Gastrocnemius medialis (tissue), 4 donors: ENCODE results near the gene PEA15. TPM values are rescaled to one million over a fixed set of nuclear protein-coding genes. Genes with fewer than 3 reads are reported as not detected.

Experiments used
- ATAC-seq, 2 donors: fragments of 150-250 bp; one replicate each; pipeline ENCODE4 v1.9.1; 2016
- DNase-seq, 2 donors: peaks; one replicate each; pipeline ENCODE4 v3.0.0-alpha.2; 2019
- H3K27ac ChIP-seq, 4 donors: fragments of 200-600 bp; sonication (generic); 1 replicate in 1 of 4; 2 replicates in 3 of 4; pipeline ENCODE4 v1.5.1; 2016 to 2018; ENCODE audit warnings: mild to moderate bottlenecking in 2 of 4, moderate library complexity in 1 of 4
- H3K27me3 ChIP-seq, 3 donors: fragments of 200-600 bp; sonication (generic) in 2 of 3; 1 replicate in 1 of 3; 2 replicates in 2 of 3; pipeline versions ENCODE4 v1.5.1 to v1.6.0; 2016 to 2019; ENCODE audit warnings: mild to moderate bottlenecking in 1 of 3, moderate library complexity in 1 of 3
- H3K36me3 ChIP-seq, 2 donors: fragments of 200-600 bp; sonication (generic) in 1 of 2; one replicate each; pipeline ENCODE4 v1.5.1; 2017 to 2018
- H3K4me1 ChIP-seq, 2 donors: fragments of 200-600 bp; sonication (generic) in 1 of 2; one replicate each; pipeline ENCODE4 v1.5.1; 2016 to 2017; ENCODE audit warnings: mild to moderate bottlenecking in 2 of 2
- H3K4me3 ChIP-seq, 4 donors: fragments of 200-600 bp; sonication (generic) in 3 of 4; 1 replicate in 1 of 4; 2 replicates in 3 of 4; pipeline ENCODE4 v1.5.1; 2016 to 2019; ENCODE audit warnings: mild to moderate bottlenecking in 2 of 4
- H3K9me3 ChIP-seq, 3 donors: fragments of 200-600 bp; sonication (generic) in 2 of 3; 1 replicate in 1 of 3; 2 replicates in 2 of 3; pipeline ENCODE4 v1.5.1; 2016 to 2019
- POLR2A ChIP-seq, 2 donors: fragments of 450-650 bp; IDR thresholded peaks; one replicate each; pipeline ENCODE4 v1.6.1; 2017; ENCODE audit warnings: antibody characterized with exemption in 2 of 2, mild to moderate bottlenecking in 2 of 2, moderate library complexity in 2 of 2
- in situ Hi-C, 4 donors: fragments of 200-750 bp; cut with MboI; loops; one replicate each; pipeline versions ENCODE4 v1.15.0 to v1.8.0; 2017; ENCODE audit warnings: low sequenced_read_pairs in 4 of 4
- intact Hi-C: fragments of 100-400 bp; cut with DNase I; formaldehyde crosslinking; loops from one replicate; pipeline ENCODE4 v1.15.1; 2023; ENCODE audit warnings: low total_unique reads
- total RNA-seq, 4 donors: library from RNA; depleted of rRNA; stranded (reverse); fragments of >200 nt; gene quantifications; one replicate each; pipeline versions ENCODE4 v1.1.0 to v1.2.3, GENCODE V29; 2016
- TF ChIP-seq, protein P1 (sequence below), 5 experiments: fragments of 450-650 bp in 3 of 5; fragments of 200-600 bp in 2 of 5; sonication (generic) in 2 of 5; IDR thresholded peaks in 4 of 5; conservative IDR thresholded peaks in 1 of 5; 1 replicate in 4 of 5; 2 replicates in 1 of 5; pipeline ENCODE4 v1.5.1; 2016 to 2019; ENCODE audit warnings: antibody characterized with exemption in 5 of 5, mild to moderate bottlenecking in 3 of 5, moderate library complexity in 3 of 5

Gene PEA15
- total RNA-seq, 4 donors from 2014 or later = 10.5 to 34.7 (median 27.2) TPM

GRCh38 chr1:160167580-160167979 lies 37.6 kb upstream of the PEA15 start:
- Histone ChIP-seq H3K36me3 (no peaks in the 10 kb centered on the region), H3K27ac (peak overlapping the region in 1 of 4 donors; percentile 71), H3K4me1 (peaks cover 8 to 20% of the 10 kb centered on the region in 2 donors), H3K27me3 (no peaks in the 10 kb centered on the region), H3K4me3 (no peak overlapping the region), H3K9me3 (no peaks in the 10 kb centered on the region)
- intact Hi-C loops (no loop called here), in situ Hi-C loops (no loop called here)
- DNase-seq (no peak), ATAC-seq (peak in 1 of 2 donors; percentile 8)
- no peak for TF ChIP-seq POLR2A (IDR thresholded peaks at IDR 0.05)
- TF ChIP-seq, protein P1, sequence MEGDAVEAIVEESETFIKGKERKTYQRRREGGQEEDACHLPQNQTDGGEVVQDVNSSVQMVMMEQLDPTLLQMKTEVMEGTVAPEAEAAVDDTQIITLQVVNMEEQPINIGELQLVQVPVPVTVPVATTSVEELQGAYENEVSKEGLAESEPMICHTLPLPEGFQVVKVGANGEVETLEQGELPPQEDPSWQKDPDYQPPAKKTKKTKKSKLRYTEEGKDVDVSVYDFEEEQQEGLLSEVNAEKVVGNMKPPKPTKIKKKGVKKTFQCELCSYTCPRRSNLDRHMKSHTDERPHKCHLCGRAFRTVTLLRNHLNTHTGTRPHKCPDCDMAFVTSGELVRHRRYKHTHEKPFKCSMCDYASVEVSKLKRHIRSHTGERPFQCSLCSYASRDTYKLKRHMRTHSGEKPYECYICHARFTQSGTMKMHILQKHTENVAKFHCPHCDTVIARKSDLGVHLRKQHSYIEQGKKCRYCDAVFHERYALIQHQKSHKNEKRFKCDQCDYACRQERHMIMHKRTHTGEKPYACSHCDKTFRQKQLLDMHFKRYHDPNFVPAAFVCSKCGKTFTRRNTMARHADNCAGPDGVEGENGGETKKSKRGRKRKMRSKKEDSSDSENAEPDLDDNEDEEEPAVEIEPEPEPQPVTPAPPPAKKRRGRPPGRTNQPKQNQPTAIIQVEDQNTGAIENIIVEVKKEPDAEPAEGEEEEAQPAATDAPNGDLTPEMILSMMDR (IDR thresholded peaks at IDR 0.05 in 4 of 5, conservative IDR thresholded peaks at IDR 0.05 in 1 of 5) = no peak

DNA sequence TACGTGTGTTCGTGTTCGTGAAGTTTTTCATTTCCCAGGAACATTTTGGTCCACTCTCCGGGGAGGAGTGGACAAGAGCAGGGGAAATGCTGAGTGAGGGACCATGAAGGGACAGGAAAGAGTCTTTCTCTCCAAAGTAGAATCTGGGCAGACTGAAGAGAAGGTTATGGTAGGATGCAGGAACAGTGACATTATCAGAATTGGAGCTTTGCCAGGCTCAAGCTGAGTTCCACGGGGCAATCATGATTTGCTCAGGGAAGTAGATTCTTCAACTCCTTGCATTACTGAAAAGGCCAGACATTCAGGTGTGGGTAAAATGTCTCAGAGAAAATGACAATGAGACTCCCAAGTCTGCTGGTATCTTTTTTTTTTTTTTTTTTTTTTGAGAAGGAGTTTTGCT lies 37.2 kb upstream of the PEA15 start:
- Histone ChIP-seq H3K27ac (peak overlapping the region in 1 of 4 donors; percentile 71), H3K9me3 (no peaks in the 10 kb centered on the region), H3K36me3 (no peaks in the 10 kb centered on the region), H3K4me1 (peaks cover 8 to 20% of the 10 kb centered on the region in 2 donors), H3K4me3 (no peak overlapping the region), H3K27me3 (no peaks in the 10 kb centered on the region)
- intact Hi-C loops = loop anchor here (2.0 kb wide), 1 partner anchor 21 kb away; no protein-coding TSS in a partner anchor
- no peak for TF ChIP-seq POLR2A (IDR thresholded peaks at IDR 0.05)
- TF ChIP-seq, protein P1 (IDR thresholded peaks at IDR 0.05 in 4 of 5, conservative IDR thresholded peaks at IDR 0.05 in 1 of 5) = no peak
- in situ Hi-C loops = no loop called here
- no peak for ATAC-seq
- no peak for DNase-seq

DNA sequence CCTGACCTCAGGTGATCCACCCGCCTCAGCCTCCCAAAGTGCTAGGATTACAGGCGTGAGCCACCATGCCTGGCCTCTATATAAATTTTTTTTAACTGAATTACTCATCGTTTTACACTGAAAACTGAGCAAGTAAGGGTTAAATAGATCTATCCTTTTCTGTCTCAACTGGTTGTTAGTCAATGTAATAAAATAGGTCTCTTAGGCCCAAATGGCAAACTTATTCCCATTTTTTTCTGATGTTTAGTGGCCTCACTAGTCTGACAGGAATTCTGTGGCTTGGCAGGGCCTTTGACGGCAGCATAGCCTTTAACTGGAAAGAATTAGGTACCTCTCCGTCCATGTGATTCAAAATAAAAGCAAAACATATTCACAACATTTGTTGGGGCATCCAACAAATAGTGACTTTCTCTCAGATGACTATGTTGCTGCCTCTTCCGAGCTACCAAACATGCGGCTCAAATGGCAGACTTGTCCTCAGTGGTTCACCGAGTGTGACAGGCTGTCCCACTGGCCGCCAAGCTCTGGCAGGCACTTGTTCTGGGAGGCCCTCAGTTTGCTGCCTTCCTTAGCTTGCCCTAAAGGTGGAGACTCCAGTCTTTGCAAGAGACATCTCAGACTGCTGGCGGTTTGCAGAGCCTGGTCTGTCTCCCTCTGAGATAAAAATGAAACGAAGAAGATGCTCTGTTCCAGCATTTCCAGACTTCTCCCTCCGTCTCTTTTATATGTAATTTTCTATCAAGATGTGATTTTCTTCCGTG lies 36.4 kb upstream of the PEA15 start:
- Histone ChIP-seq H3K9me3 (no peaks in the 10 kb centered on the region), H3K4me1 (peaks cover 8 to 20% of the 10 kb centered on the region in 2 donors), H3K36me3 (no peaks in the 10 kb centered on the region), H3K27me3 (no peaks in the 10 kb centered on the region), H3K4me3 (no peak overlapping the region), H3K27ac (peak overlapping the region; percentile 58 to 78 (median 64))
- no peak for TF ChIP-seq POLR2A (IDR thresholded peaks at IDR 0.05)
- in situ Hi-C loops (no loop called here), intact Hi-C loops (loop anchor here (2.0 kb wide), 1 partner anchor 20 kb away; no protein-coding TSS in a partner anchor)
- ATAC-seq (peak; percentile 83 to 89), DNase-seq (peak; percentile 47 to 68)

GRCh38 chr1:160169553-160170399 lies 35.4 kb upstream of the PEA15 start:
- in situ Hi-C loops (no loop called here), intact Hi-C loops (loop anchor here (2.0 kb wide), 1 partner anchor 19 kb away; no protein-coding TSS in a partner anchor)
- DNase-seq (no peak), ATAC-seq (no peak)
- no peaks in the 10 kb centered on the region for H3K27me3 ChIP-seq
- H3K4me3 ChIP-seq = no peak overlapping the region
- H3K36me3 ChIP-seq = no peaks in the 10 kb centered on the region
- TF ChIP-seq, protein P1 (IDR thresholded peaks at IDR 0.05 in 4 of 5, conservative IDR thresholded peaks at IDR 0.05 in 1 of 5) = no peak
- TF ChIP-seq POLR2A (IDR thresholded peaks at IDR 0.05) = no peak
- peaks cover 8 to 20% of the 10 kb centered on the region in 2 donors for H3K4me1 ChIP-seq
- peak overlapping the region in 1 of 4 donors; percentile 71 for H3K27ac ChIP-seq
- H3K9me3 ChIP-seq = no peaks in the 10 kb centered on the region

DNA sequence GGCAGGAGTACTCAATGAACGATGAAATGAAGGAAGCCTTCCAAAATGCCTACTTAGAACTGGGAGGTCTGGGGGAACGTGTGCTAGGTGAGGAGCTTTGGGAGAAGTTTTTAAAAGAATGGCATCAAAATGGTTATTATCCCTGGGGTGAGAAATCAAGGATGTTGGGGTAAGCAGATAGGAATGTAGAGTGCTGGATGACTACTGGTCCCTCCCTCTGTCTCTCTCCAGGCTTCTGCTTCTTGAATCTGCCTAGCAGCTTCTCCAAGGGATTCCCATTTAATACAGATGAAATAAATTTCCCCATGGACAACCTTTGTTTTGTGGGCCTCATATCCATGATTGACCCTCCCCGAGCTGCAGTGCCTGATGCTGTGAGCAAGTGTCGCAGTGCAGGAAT lies 33.8 kb upstream of the PEA15 start:
- H3K27ac ChIP-seq = no peak overlapping the region
- DNase-seq (no peak), ATAC-seq (no peak)
- H3K36me3 ChIP-seq = no peaks in the 10 kb centered on the region
- H3K4me3 ChIP-seq = no peak overlapping the region
- no peak for TF ChIP-seq POLR2A (IDR thresholded peaks at IDR 0.05)
- TF ChIP-seq, protein P1 (IDR thresholded peaks at IDR 0.05 in 4 of 5, conservative IDR thresholded peaks at IDR 0.05 in 1 of 5) = no peak
- intact Hi-C loops (no loop called here), in situ Hi-C loops (no loop called here)
- H3K9me3 ChIP-seq = no peaks in the 10 kb centered on the region
- H3K27me3 ChIP-seq = no peaks in the 10 kb centered on the region
- peaks cover 8 to 20% of the 10 kb centered on the region in 2 donors for H3K4me1 ChIP-seq
